Right renal pelvis (tissue), 4 donors: Measurements from ENCODE around the gene DOC2A. TPM values are rescaled to one million over a fixed set of nuclear protein-coding genes. Genes with fewer than 3 reads are reported as not detected.
"Not testable (repeated sequence)": the region's sequence is repeated elsewhere in the genome, so short reads cannot be mapped to it uniquely, and the experiment has no call there.

Experiments
- DNase-seq, 4 donors: peaks; one replicate each; pipeline ENCODE4 v3.0.0-alpha.2; 2013; ENCODE audit warnings: low read depth in 4 of 4, low spot score in 3 of 4, missing footprints in 1 of 4
- polyA plus RNA-seq, 4 donors: library from polyadenylated mRNA; unstranded; fragments of 120-200 nt; gene quantifications; one replicate each; pipeline ENCODE4 v1.2.1, GENCODE V29; 2013; ENCODE audit not compliant: insufficient read length in 4 of 4

The DOC2A gene
- polyA plus RNA-seq, 4 donors = 2.1 to 2.7 (median 2.5) TPM

GRCh38 chr16:30028438-30029076 lies 17.7 kb upstream of the DOC2A start:
- no peak for DNase-seq

GRCh38 chr16:30027588-30028437 lies 17.0 kb upstream of the DOC2A start:
- no peak for DNase-seq

DNA sequence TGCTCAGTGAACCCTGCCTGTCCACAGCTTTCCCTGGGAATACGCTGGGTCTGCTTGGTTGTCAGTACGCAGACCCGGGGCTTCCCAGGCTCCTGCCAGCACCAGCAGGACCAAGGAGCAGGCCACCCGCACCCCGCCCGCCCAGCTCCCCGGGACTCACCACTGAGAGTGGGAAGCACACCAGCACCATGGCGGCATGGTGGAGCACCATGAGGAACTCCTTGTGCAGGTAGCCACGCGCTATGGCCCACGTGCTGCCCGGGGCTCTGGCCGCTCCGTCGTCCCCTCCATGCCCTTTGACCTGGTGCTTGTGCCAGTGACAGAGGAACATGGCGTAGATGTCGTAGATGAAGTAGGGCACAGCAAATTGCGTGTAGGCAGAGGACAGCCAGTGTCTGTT lies 15.6 kb upstream of the DOC2A start:
- DNase-seq = no peak

DNA sequence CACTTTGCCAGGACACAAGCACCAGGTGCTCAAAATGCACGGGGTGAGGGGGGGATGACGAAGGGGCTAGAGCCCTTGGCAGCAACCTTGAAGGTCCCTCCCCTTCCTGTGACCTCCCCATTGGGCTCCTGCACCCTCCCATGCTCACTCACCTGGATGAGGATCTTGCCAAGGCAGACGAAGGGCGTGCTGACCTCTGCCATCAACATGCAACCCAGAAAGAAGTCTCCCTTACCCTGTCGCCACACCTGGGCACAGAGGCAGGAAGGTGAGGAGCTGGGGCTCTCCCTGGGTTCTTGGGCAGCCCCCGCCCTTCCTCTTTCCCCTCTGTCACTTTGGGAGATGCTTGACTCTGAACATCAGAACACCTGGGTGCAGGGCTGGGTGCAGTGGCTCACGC lies 14.7 kb upstream of the DOC2A start:
- no peak for DNase-seq

GRCh38 chr16:30025156-30025555 lies 14.3 kb upstream of the DOC2A start:
- DNase-seq = no peak

GRCh38 chr16:30024451-30024850 lies 13.6 kb upstream of the DOC2A start:
- no peak for DNase-seq

DNA sequence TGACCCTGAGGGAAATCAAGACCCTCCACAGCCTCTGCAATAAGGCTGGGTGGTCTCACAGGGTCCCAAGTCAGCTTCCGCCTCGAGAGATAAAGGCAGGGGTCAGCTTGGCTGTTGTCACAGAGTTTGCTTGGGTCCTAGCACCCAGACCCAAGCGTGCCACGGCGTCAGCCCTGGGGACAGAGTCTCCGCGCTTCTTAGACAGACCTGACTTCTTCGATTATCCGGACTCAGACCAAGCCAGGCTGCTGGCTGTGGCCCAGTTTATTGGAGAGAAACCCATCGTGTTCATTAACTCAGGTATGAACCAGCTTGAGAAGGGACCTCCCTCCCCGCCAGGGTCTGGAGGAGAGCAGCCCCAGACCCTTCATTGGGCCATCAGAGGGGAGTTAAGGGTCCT lies 12.8 kb upstream of the DOC2A start:
- DNase-seq = no peak

DNA sequence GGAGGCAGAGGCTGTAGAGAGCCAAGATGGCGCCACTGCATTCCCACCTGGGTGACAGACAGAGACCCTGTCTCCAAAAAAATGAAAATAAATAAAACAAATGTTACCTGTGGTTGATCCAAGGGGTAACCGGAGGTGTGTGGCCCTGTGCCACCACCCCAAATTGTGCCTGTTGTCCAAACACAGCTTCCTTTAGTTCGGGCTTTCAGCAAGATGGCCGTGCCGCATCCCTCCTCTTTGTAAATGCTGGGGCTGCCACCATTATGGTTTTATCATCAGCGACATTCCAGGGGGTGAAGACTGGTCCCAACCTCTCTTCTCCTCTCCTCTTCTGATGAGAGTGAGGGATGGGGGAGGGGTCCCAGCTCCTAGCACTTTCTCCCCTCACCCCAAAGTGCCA lies 12.1 kb upstream of the DOC2A start, which contains the start of gene C16orf92:
TSS of gene C16orf92 (plus strand) at position 312 of the 400 bp plus-strand sequence. CDS start 143 bp downstream, outside the sequence.
- DNase-seq = no peak

- no peak for DNase-seq
Measured at GRCh38 chr16:30018731-30019158, 7.9 kb upstream of the DOC2A start.

- DNase-seq = not testable (repeated sequence)
Measured at GRCh38 chr16:30017937-30018336, 7.1 kb upstream of the DOC2A start.

DNA sequence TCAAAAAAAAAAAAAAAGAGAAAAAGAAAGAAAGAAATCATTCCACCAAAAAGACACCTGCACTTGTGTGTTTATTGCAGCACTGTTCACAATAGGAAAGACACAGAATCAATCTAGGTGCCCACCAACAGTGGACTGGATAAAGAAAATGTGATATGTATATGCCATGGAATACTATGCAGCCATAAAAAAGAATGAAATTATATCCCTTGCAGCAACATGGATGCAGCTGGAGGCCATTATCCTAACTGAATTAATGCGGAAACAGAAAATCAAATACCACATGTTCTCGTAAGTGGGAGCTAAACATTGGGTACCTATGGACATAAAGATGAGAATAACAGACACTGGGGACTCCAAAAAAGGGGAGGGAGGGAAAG lies 6.4 kb upstream of the DOC2A start:
- no peak for DNase-seq

DNA sequence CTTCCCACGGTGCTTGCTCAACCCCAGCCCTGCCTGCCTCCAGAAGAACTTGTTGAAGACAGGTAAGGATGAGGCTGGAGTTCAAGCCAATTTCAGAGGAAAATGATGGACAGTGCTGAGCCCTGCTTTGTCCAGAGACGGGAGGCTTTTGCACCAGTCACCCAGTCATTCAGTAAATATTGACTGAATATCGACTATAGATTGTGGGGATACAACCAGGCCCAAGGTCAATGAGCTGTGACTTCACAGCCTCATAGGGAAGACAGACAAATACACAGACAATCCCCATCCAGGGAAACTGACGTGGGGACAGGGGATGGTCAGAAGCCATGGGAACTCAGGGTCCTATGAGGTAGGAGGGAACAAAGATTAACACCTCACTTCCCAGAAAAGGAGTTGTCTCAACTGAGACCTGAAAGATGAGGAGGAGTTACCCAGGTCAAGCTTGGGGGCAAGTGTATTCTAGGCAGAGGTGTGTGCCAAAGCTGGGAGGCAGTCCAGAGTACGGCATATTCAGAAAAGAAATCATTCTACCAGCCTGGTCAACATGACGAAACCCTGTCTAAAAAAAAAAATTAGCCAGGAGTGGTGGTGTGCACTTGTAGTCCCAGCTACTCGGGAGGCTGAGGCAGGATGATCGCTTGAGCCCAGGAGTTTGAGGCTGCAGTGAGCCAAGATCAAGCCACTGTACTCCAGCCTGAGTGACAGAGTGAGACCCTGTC lies 5.9 kb upstream of the DOC2A start:
- DNase-seq = no peak

DNA sequence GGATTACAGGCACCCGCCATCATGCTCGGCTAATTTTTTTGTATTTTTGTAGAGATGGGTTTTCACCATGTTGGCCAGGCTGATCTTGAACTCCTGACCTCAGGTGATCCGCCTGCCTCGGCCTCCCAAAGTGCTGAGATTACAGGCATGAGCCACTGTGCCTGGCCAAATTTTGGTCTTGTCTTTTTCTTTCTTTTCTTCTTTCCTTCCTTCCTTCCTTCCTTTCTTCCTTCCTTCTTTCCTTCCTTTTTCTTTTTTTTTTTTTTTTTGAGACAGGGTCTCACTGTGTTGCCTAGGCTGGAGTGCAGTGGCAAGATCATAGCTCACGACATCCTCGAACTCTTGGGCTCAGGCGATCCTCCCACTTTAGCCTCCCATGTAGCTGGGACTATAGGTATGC lies 4.6 kb upstream of the DOC2A start:
- DNase-seq = not testable (repeated sequence)

- not testable (repeated sequence) for DNase-seq
Measured at GRCh38 chr16:30012598-30012997, 1.8 kb upstream of the DOC2A start.

DNA sequence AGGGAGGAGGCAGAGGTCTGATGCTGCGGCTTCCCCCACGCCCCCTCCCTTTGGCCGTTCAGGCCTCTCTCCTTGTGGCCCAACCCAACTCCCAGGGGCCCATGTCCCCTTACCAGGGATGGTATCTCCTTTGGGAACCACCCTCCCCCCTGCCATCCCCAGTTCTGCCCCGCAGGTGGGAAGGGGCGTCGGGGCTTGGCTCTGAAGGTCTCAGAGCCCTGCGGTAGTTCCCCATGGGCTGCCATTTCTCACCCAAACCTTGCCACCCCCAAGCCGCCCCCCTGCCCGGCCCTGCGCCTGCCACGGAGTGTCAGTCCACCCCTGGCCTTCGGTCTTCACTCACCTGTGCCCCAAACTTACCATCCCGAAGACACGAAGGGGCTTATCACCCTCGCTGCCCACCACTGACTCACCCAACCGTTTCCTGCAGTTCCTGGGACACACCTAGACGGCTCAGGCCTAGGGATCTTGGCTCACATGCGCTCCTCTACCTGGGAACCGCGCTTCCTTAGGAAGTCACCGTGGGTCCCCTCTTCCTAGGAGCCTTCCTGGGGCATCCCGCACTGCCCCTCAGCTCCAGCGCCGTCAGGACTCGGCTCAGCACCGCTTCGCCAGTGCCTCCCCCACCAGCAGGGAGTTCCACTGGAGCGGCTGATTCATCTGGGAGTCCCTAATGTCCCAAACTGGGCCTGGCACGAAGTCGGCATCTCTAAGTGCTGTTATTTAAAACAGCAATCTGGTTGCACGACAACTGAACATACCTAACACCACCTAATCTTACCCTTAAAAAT lies 1.1 kb upstream of the DOC2A start:
- no peak for DNase-seq

DNA sequence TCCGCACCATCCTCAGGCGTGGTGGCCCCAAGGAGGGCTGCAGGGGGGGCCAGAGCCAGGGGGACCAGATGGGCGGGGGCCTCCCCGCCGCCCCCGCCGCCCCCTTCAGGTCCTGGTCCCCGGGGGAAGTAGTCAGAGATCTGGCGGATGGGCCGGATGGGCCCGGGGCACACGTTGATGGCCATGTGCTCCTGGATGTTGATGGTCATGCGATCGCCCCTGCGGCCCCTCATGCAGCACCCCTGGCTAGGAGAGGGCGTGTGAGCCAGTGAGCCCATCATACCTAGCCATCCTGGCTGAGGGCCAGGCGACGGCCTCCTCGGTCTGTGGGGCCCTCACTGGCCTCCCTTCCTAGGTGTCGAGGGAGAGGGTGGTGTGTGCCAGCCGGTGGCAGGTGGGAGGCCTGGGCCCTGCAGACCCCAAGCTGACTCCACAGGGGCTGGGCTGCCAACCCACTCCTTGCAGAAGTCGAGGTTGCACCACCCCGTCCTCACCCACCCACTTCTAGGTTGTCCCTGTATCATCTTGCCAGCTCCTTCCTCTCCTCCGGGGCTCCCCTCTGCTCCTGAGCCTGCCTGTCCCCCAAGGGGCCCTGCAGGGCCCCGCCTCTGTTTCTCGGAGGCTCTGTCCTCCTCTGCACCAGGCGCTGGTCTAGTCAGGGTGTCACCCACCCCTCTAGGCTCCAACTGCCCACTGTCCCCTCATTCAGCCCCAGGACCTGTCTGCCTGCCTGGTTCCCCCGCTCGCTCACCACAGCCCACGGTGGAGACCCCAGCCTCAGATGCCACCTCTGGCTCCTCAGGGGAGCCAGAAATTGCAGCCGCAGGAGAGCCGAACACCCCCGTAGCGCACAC lies 610 bp downstream of the DOC2A start:
- DNase-seq = no peak

DNA sequence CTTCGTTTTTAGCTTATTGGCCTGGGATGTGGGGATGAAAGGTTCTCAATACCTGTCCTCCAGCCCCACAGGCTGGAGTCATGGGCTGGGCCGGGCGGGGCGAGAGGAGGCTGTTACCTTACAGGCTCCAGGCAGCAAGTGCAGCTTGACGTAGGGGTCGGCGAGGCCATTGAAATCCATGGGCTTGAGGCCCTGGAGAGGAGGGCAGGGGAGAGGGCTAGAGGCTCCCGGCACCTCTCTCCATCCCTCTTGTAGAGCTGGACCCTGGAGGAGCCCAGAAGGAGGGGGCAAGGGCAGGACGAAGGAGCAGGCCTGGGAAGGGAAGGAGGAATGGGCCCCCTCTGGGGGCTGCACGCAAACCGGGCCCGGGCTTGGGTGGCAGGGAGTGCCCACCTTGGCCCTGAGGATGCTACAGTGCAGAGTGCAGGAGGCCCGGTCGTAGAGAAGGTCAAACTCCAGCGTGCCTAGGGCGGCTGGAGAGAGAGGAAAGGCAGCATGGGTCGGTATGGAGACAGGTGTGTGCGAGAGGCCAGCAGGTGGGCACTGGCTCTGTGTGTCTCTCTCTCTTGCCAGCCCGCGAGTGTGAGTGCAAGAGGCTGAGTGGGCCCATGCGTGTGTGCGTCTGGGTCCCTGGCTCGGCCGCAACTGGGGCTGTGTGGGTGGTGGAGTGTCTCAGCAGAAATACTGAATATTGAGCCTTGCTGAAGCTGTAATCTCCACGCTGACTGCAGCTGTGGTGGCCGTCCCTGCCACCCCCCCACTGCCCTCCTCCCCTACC lies 1.6 kb downstream of the DOC2A start:
- DNase-seq = no peak

DNA sequence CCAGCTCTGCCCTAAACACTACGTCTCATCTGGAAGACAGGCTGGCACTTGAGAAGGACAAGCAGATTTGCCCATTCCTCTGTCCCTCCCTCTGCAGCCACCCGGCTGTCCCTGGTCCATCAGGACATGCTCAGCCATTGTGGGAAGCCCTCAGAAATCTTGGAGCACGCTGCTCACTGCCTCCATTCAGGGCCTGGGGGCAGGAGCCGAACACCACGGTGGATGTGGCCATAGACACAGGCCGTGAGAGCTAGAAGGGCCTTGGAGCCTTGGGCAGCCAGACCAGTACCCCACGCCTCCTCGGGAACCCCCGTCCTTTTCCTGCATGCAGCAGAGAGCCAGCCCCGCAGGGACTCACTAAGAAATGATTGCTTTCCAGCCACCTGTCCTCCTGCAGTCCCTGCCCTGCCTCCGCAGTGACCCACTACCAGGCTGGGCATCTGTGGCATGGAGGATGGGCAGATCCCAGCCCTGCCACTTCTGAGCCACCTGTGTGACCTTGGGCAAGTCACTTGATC lies 3.4 kb downstream of the DOC2A start:
- DNase-seq = no peak
